COLO668 (cell line): ENCODE data around the gene CDKN2D.
"Not testable (repeated sequence)": the region's sequence is repeated elsewhere in the genome, so short reads cannot be mapped to it uniquely, and the experiment has no call there.

Source experiments
- DNase-seq: peaks from one replicate; lab custom pipeline; 2025; ENCODE audit not compliant: unreplicated experiment; lab: John Stamatoyannopoulos, UW

CDKN2D gene

GRCh38 chr19:10582091-10582490, 13.3 kb upstream of the CDKN2D start:
- DNase-seq, result no peak

DNA sequence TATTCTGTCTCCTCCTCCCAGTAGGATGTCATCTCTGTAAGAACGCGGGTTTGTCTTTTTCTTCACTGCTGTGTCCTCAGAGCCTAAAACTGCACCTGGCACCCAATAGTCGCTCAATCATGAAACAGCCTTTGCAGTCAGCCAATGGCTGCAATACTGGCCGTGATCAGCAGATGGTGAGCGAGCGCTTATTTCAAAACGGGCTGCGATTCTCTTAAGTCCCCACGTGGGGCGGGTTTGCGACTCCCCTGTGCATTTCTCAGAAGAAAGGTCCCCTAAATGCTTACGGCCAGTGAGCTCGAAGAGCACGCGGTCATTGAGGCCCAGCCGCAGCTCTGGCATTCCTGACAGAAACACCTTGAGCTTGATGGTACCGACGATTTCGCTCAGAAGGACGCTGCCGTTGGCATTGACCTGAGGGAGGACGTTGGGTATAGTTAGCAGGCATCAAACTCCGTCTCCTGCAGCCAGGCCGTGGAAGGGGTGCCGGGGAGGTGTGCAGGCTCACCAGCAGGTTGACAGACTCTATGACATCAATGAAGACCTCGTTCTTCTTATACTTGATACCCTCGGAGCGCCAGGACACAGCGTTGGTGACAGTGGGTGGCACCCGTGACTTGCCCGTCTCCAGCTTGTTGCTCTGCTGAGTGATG, 12.3 kb upstream of the CDKN2D start:
- peak; percentile 86 for DNase-seq

DNA sequence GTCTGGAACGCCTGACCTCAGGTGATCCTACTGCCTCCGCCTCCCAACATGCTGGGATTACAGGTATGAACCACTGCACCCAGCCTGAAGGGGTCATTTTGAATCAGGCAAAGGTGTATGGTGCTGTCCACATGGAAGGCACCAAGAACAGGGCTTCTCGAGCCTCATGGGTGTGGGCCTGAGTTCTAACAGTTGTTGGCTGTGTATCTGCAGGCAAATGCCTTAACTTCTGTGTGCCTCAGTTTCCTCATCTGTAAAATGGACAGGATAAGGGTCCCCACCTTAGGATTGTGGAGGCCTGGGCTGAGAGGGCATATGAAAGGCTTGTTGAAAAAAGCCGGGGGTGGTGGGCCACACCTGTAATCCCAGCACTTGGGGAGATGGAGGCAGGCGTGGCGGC, 9.2 kb upstream of the CDKN2D start:
- no peak for DNase-seq

- DNase-seq, result no peak
Measured at GRCh38 chr19:10575011-10575716, 6.4 kb upstream of the CDKN2D start.

DNA sequence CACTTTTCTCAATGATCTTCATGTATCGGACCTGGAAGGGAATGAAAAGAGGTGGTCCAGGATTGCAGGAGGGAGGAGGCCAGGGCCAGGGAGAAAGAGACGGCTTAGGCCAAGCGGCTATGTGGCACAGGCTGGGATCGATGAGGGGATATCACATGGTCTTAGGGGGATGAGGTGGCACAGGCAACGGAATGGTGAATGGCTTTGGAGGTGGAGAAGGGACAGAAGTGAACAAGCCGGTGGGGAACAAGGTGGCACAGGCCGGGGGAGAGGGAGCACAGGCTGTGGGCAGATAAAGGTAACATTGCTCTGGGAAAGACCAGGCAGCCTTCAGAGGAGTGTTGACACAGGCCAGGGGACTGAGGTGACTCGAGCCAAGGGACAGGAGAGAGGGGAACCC, 5.7 kb upstream of the CDKN2D start:
- no peak for DNase-seq

DNA sequence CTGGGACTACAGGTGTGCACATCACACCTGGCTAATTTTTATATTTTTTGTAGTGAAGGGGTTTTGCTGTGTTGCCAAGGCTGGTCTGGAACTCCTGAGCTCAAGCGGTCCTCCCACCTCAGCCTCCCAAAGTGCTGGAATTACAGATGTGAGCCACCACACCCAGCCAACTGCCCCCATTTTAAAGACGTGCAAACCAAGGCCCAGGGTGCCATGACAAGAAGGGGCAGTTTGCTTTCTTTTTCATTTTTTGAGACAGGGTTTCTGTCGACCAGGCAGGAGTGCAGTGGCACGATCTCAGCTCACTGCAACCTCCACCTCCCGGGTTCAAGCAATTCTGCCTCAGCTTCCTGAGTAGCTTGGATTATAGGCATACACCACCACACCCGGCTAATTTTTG, 5.0 kb upstream of the CDKN2D start:
- DNase-seq, result not testable (repeated sequence)

DNA sequence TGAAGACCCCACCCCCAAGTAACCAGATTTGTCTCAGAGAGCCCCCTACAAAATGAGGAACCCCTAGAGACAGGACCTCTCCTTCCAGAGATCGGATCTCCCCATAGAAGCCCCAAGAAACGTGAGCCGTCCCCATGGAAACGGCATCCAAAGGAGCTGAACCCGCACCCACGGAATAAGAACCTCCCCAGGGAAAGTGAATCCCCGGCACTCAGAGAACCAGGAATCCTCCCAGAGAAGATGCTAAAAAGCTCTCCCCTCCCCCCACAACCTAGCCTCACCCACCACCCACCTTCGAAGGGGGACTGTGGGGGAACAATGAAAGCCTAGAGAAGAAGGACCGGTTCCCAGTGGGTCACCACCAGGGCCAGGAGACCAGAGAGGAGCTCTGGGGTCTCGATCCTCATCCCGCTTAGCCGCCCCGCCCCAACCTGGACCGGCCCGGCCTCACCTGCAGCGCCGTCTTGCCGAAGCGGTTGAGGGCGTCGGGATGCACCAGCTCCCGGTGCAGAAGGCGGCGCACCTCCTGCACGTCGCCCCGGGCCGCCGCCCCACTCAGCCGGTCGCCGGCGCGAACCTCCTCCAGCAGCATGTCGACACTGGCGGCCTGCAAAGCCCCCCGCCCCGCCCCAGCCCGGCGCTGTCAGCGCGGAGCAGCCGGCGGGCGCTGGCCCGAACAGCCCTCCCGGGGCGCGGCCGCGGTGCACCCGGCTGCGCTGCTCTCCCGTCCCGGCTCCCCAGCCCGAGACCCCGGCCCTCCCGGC, 535 bp downstream of the CDKN2D start:
- peak; percentile 79 for DNase-seq

- DNase-seq, result no peak
Measured at GRCh38 chr19:10567656-10568055, 1.1 kb downstream of the CDKN2D start.

GRCh38 chr19:10566658-10567410, 1.9 kb downstream of the CDKN2D start:
- DNase-seq, result no peak

DNA sequence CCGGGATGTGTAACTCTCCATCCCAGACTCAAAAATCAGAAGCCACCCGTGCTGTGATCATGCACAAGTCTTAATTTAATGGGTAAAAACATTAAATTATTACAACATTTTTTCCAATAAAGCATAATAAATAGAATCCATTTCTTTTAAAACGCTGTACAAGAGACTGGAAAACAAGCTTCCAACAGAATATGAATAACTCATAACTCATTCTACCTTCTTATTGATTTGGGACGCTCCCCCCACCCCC, 2.4 kb downstream of the CDKN2D start:
- no peak for DNase-seq

DNA sequence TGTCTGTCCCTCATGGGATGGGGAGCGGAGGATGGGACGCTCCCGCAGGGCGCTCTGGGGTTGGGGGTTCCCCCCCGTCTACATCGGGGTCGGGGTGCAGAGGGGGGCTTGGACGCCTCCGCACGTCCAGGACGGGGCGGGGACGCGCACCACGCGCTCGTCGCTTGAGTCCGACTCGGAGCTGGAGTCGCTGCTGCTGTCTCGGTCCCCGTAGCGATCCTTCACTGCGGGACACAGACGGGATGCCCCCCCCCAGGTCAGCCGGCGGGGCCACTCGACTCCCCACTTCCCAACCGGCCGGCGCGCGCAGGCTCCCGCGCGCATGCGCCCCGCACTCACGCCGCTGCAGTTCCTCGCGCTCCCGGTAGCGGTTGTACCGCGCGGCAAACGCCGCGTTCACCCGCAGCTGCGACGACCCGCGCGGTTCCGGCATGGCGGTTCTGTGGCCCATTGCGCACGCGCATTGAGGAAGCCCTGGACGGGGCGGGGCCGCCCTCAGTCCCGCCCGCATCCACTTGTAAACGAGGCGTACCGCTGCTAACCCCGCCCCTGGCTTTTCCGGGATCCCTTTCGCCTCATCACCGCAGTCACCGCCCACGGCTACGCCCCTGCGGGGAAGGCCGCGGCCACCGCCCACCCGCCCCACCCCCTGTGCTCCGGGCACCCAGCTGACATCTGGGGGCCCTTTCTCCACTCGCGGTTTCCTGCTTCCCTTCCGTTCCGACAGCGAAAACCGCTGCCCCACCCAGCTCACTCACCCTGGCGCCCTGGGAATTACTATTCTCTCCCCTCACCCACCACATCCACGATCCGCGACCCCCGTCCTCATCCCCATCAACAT, 3.0 kb downstream of the CDKN2D start, which contains the start of gene KRI1:
TSS of gene KRI1 (minus strand) at position 444 of the 841 bp plus-strand sequence. CDS start at position 433, 11 bp downstream.
- DNase-seq, result peak; percentile 98

DNA sequence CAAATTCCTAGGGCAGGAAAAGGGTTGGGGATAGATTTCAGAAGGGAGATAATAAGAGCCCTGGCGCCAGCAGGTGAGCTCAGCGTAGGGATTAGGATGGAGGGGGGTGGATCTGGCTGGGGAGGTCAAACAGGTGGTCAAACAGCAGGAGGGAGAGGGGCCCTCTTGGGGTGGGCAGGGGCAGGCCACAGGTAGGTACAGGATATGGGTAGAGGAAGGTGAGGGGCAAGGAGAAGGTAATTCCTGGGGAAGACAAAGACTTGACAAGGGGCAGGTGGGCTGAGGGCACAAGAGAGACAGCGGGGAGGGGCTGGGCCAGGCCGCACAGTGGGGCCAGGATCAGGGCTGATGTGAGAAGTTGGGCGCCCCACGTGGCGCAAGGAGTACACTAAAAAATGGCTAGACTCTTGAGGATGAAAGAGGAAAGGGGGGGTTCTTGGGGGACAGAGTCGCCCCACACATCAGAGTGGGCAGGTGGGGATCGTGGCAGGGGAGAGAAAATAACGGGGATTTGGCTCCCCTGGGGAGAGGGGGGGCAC, 3.7 kb downstream of the CDKN2D start:
- DNase-seq, result peak; percentile 65

DNA sequence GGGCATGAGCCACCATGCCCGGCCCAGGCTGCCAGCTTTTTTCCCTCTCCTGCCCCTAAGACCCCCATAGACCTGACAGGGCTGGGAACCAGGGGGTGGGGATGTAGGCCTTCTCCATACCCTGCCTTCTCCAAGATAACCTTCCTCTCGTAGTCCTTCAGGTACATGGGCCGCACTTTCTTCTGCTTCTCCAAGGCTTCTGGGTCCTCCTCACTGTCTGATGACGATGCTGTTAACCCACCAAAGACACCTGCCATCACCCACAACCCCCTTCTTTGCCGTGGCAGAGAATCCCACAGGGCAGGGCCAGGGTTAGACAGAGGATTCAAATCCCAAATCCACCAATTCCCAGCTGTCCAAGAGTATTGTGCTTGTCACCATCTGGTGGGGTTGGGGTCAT, 6.2 kb downstream of the CDKN2D start:
- no peak for DNase-seq

GRCh38 chr19:10560154-10560553, 8.6 kb downstream of the CDKN2D start:
- no peak for DNase-seq

DNA sequence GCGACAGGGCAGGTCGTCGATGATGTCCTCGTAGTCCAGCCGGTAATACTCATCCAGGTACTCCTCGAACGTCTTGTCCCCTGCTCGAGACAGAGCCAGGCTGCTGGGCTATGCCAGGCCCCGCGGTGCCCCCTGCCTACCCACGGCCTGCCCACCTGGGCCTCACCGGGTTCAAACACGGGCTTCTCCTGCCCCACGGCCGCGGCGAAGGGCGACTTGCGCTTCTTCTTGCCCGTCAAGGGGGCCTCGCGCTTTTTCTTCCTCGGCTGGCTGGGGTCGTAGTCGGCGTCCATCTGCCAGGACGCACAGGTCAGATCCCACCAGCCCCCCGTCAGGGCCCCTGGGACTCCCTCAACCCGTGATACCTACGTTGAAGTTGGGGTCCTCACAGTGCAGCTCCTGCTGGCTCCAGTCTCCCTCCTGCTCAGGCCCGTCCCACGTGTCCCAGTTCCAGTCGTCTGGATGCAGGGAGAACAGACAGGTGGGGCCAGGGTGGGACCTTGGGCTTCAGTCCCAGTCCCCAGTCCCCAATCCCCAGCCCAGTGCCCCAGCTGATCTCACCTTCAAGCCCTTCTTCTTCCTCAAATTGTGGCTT, 11.1 kb downstream of the CDKN2D start:
- DNase-seq, result no peak

- DNase-seq, result no peak
Measured at GRCh38 chr19:10555610-10555973, 13.2 kb downstream of the CDKN2D start.

DNA sequence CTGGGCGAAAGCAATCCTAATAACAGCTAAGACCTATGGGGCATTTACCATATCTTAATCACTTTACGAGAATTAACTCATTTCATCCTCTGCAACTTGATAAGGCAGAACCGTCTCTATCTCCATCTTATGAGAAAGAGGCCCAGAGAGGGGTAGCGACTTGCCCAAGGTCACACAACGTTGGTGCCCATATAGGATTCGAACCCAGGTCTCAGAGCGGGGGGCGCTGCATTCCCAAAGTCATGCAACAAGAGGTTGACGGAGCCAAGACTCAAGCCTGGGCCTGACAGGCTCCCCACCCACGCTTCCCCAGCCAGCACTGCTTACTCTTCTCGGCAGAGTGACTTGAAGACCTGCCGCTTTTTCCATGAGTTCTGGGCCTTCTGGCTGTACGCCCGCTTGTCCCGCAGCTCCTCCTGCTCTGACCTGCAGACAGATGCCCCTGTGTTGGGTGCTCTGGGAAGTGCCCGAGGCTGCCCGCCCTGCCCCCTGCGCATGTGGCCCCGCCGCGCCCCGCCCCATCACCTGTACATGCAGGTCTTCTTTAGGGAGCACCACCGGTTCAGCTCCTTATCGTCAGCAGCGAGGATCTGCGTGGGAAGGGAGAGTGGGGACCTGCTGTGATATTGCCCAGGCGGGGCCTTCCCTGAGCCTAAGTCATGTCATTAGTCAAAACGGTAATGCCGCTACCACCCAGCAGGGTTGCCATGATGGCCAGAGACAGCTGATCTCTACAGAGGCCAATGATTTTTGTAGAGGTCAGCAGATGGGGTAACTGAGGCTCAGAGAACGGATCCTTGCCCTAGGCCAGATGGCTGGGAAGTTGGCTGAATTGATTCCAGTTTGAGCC, 13.8 kb downstream of the CDKN2D start:
- no peak for DNase-seq

GRCh38 chr19:10553943-10554381, 14.8 kb downstream of the CDKN2D start:
- DNase-seq, result no peak

DNA sequence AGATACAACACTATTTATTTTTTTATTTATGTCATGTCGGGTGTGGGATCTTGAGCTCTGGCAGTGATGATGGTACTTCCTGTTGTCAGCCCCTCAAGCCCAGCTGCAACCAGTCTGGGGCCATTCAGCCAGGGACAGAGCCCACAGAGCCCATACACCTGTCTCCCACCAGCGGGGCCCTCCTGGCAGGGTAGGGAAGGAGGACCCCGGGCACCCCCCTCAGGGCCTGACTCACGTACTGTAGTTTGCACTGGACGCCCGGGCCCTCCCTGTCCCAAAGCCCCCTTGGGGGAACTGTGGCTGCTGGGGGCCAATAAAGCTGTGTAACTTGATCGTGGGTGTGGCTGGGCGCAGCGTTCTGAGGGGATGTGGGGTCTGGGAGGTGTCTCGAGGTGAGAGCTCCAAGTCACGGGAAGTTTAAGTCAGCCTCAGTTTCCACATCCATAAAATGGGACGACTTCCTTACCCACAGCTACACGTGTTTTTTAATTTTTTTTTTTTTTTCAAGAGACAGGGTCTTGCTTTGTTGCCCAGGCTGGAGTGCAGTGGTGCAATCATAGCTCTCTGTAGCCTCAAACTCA, 15.6 kb downstream of the CDKN2D start:
- no peak for DNase-seq
